IMR-90 (cell line): ENCODE results near the gene CDH1. TPM values are rescaled to one million over a fixed set of nuclear protein-coding genes. Genes with fewer than 3 reads are reported as not detected.

ENCODE experiments used
- ATAC-seq: fragments of 200-7000 bp; cut with Tn5 transposase; 2 replicates; pipeline ENCODE4 v1.9.1; 2020; ENCODE audit warnings: low read depth, mild to moderate bottlenecking, moderate library complexity
- BruUV-seq: library from RNA; stranded (reverse); fragments of 400-500 nt; replicated peaks from 2 replicates; lab custom pipeline; 2021; lab: Mats Ljungman, UMichigan
- CTCF ChIA-PET: fragments of 300-600 bp; formaldehyde crosslinking; extraction: SDS; loops from one replicate; lab custom pipeline; 2021; ENCODE audit warnings: antibody characterized with exemption; lab: Yijun Ruan, JAX
- POLR2A ChIA-PET: fragments of 300-600 bp; sonication (Branson Sonifier 250); formaldehyde crosslinking; loops from one replicate; lab custom pipeline; 2022; ENCODE audit warnings: antibody characterized with exemption; ENCODE audit not compliant: unreplicated experiment; lab: Charles Lee
- DNase-seq: peaks from one replicate; pipeline ENCODE4 v3.0.0; 2013
- H2AFZ ChIP-seq: replicated peaks from 2 replicates; pipeline ENCODE3; 2013; ENCODE audit warnings: low read length, mild to moderate bottlenecking; ENCODE audit not compliant: poor library complexity
- H2AK5ac ChIP-seq: 2 replicates; pipeline ENCODE4 v1.6.1; 2013; ENCODE audit warnings: low read depth, low read length, inconsistent platforms
- H2AK9ac ChIP-seq: replicated peaks from 2 replicates; pipeline ENCODE3; 2013; ENCODE audit warnings: mild to moderate bottlenecking, low read depth, low read length, moderate library complexity; ENCODE audit not compliant: poor library complexity
- H2BK120ac ChIP-seq: 2 replicates; pipeline ENCODE4 v1.6.1; 2013; ENCODE audit warnings: low read depth, low read length, inconsistent platforms
- H2BK15ac ChIP-seq: 3 replicates; pipeline ENCODE4 v1.6.1; 2013; ENCODE audit warnings: low read depth, low read length, inconsistent platforms
- H2BK20ac ChIP-seq: 2 replicates; pipeline ENCODE4 v1.6.1; 2013; ENCODE audit warnings: low read depth, mild to moderate bottlenecking, inconsistent platforms, low read length, moderate library complexity
- H2BK5ac ChIP-seq: 2 replicates; pipeline ENCODE4 v1.6.1; 2013; ENCODE audit warnings: mild to moderate bottlenecking, low read depth, low read length, inconsistent platforms; ENCODE audit not compliant: poor library complexity, severe bottlenecking
- H3K14ac ChIP-seq: replicated peaks from 2 replicates; pipeline ENCODE4 v1.6.1; 2013; ENCODE audit warnings: low read depth, low read length, inconsistent platforms
- H3K18ac ChIP-seq: 2 replicates; pipeline ENCODE4 v1.6.1; 2013; ENCODE audit warnings: low read depth, low read length, control low read depth
- H3K23ac ChIP-seq: 2 replicates; pipeline ENCODE4 v1.6.1; 2013; ENCODE audit warnings: low read depth, low read length, inconsistent platforms
- H3K27ac ChIP-seq: 2 replicates; pipeline ENCODE4 v1.5.1; 2013; ENCODE audit warnings: mild to moderate bottlenecking, control low read depth, low read length; ENCODE audit not compliant: insufficient read depth
- H3K27me3 ChIP-seq: 2 replicates; pipeline ENCODE4 v1.6.1; 2013; ENCODE audit warnings: low read length; ENCODE audit not compliant: control insufficient read depth, insufficient read depth
- H3K36me3 ChIP-seq: 2 replicates; pipeline ENCODE4 v1.6.1; 2013; ENCODE audit warnings: low read length, mixed read lengths; ENCODE audit not compliant: control insufficient read depth, insufficient read depth
- H3K4ac ChIP-seq: 2 replicates; pipeline ENCODE4 v1.6.1; 2013; ENCODE audit warnings: low read depth, low read length, inconsistent platforms
- H3K4me1 ChIP-seq: 2 replicates; pipeline ENCODE4 v1.6.1; 2013; ENCODE audit warnings: low read length, mixed read lengths; ENCODE audit not compliant: control insufficient read depth, insufficient read depth
- H3K4me2 ChIP-seq: 2 replicates; pipeline ENCODE4 v1.6.1; 2013; ENCODE audit warnings: low read depth, mild to moderate bottlenecking, control low read depth, low read length, moderate library complexity
- H3K4me3 ChIP-seq: 2 replicates; pipeline ENCODE4 v1.5.1; 2013; ENCODE audit warnings: low read depth, mild to moderate bottlenecking, control low read depth, low read length, moderate library complexity; ENCODE audit not compliant: insufficient read depth
- H3K56ac ChIP-seq: 2 replicates; pipeline ENCODE4 v1.6.1; 2013; ENCODE audit warnings: low read length, inconsistent platforms; ENCODE audit not compliant: insufficient read depth; ENCODE audit errors: extremely low read depth
- H3K79me1 ChIP-seq, 2 experiments: 2 replicates each; pipeline ENCODE4 v1.6.1; 2013; ENCODE audit warnings: low read length in 2 of 2, inconsistent platforms in 1 of 2, low read depth in 1 of 2
- H3K9ac ChIP-seq: 2 replicates; pipeline ENCODE4 v1.6.1; 2013; ENCODE audit warnings: low read depth, low read length, control low read depth
- H3K9me1 ChIP-seq: 2 replicates; pipeline ENCODE4 v1.6.1; 2013; ENCODE audit warnings: low read length, inconsistent platforms; ENCODE audit not compliant: insufficient read depth
- H3K9me3 ChIP-seq: 2 replicates; pipeline ENCODE4 v1.6.1; 2013; ENCODE audit warnings: low read length; ENCODE audit not compliant: control insufficient read depth, insufficient read depth
- H4K20me1 ChIP-seq: 2 replicates; pipeline ENCODE4 v1.6.1; 2013; ENCODE audit warnings: low read length, inconsistent platforms; ENCODE audit not compliant: insufficient read depth
- H4K5ac ChIP-seq: 2 replicates; pipeline ENCODE4 v1.6.1; 2013; ENCODE audit warnings: mild to moderate bottlenecking, low read depth, low read length, control low read depth
- H4K8ac ChIP-seq, 2 experiments: 2 replicates each; pipeline ENCODE4 v1.6.1; 2013; ENCODE audit warnings: low read depth in 2 of 2, low read length in 2 of 2, control low read depth in 1 of 2, inconsistent platforms in 1 of 2
- H4K91ac ChIP-seq: 2 replicates; pipeline ENCODE4 v1.6.1; 2013; ENCODE audit warnings: low read depth, low read length, inconsistent platforms; ENCODE audit not compliant: insufficient read depth
- BHLHE40 ChIP-seq: fragments of 150-350 bp; IDR thresholded peaks from 2 replicates; pipeline ENCODE4 v1.6.1; 2016; ENCODE audit warnings: mild to moderate bottlenecking, low read depth, low read length
- CEBPB ChIP-seq: IDR thresholded peaks from 2 replicates; pipeline ENCODE4 v1.6.1; 2012; ENCODE audit warnings: low read depth, low read length, improper control_type of control experiment
- CHD1 ChIP-seq: IDR thresholded peaks from 2 replicates; pipeline ENCODE4 v1.6.1; 2012; ENCODE audit warnings: low read depth, low read length, improper control_type of control experiment
- FOS ChIP-seq: fragments of 150-350 bp; IDR thresholded peaks from 2 replicates; pipeline ENCODE4 v1.6.1; 2016; ENCODE audit warnings: low read depth, low read length
- MAFK ChIP-seq: IDR thresholded peaks from 2 replicates; pipeline ENCODE4 v1.6.1; 2012; ENCODE audit warnings: low read depth, low read length, improper control_type of control experiment
- MXI1 ChIP-seq: IDR thresholded peaks from 2 replicates; pipeline ENCODE4 v1.6.1; 2012; ENCODE audit warnings: low read depth, mild to moderate bottlenecking, low read length, moderate library complexity, borderline replicate concordance
- NFE2L2 ChIP-seq: fragments of 150-350 bp; IDR thresholded peaks from 2 replicates; pipeline ENCODE4 v1.6.1; 2016; ENCODE audit warnings: low read depth, mild to moderate bottlenecking, low read length
- POLR2A ChIP-seq: IDR thresholded peaks from 2 replicates; pipeline ENCODE4 v1.6.1; 2012; ENCODE audit warnings: mild to moderate bottlenecking, low read depth, low read length
- RAD21 ChIP-seq: IDR thresholded peaks from 2 replicates; pipeline ENCODE4 v1.6.1; 2012; ENCODE audit warnings: low read length, improper control_type of control experiment
- RCOR1 ChIP-seq: IDR thresholded peaks from 2 replicates; pipeline ENCODE4 v1.6.1; 2012; ENCODE audit warnings: mild to moderate bottlenecking, low read length, improper control_type of control experiment; ENCODE audit not compliant: insufficient replicate concordance
- RFX5 ChIP-seq: IDR thresholded peaks from 2 replicates; pipeline ENCODE4 v1.8.0; 2012; ENCODE audit warnings: low read depth, mild to moderate bottlenecking, low read length, moderate library complexity
- SMC3 ChIP-seq: fragments of 150-350 bp; IDR thresholded peaks from 2 replicates; pipeline ENCODE4 v1.6.1; 2016; ENCODE audit warnings: low read depth, mild to moderate bottlenecking, antibody characterized with exemption, low read length, moderate library complexity
- WGBS, 2 experiments: methylation state at CpG; one replicate each; pipeline versions ENCODE4 v1.1.5 to v1.1.7; 2013; ENCODE audit warnings: missing lambda C conversion rate in 2 of 2; ENCODE audit not compliant: insufficient read length in 1 of 2; ENCODE audit errors: extremely low coverage in 2 of 2; 5-methylcytosine and 5-hydroxymethylcytosine counted together
- dilution Hi-C: fragments of 300-500 bp; cut with HindIII; formaldehyde crosslinking; loops from one replicate; pipeline ENCODE4 v1.14.3; 2018; ENCODE audit warnings: low sequenced_read_pairs; ENCODE audit not compliant: unreplicated experiment
- in situ Hi-C: fragments of 300-500 bp; cut with MboI; formaldehyde crosslinking; loops from 3 replicates; pipeline ENCODE4 v1.14.3; 2019; ENCODE audit warnings: low sequenced_read_pairs, inconsistent platforms, mixed read lengths
- intact Hi-C: fragments of 100-400 bp; cut with micrococcal nuclease; formaldehyde crosslinking; loops from 2 replicates; pipeline ENCODE4 v1.10.0; 2022
- polyA plus RNA-seq, 3 experiments: library from polyadenylated mRNA; depleted of rRNA; stranded (reverse); fragments of >200 nt; gene quantifications; 2 replicates each; pipeline ENCODE4 v1.2.3, GENCODE V29; 2012; ENCODE audit warnings: low replicate concordance in 1 of 3
- total RNA-seq: library from RNA; depleted of rRNA; stranded (reverse); fragments of >200 nt; gene quantifications from 2 replicates; pipeline ENCODE4 v1.2.3, GENCODE V29; 2012
- TF ChIP-seq, protein P1 (sequence below): fragments of 150-350 bp; IDR thresholded peaks from 2 replicates; pipeline ENCODE4 v1.6.1; 2016; ENCODE audit warnings: low read depth, mild to moderate bottlenecking, low read length, moderate library complexity, borderline replicate concordance
- TF ChIP-seq, protein P2 (sequence below): fragments of 150-350 bp; IDR thresholded peaks from 2 replicates; pipeline ENCODE4 v1.6.1; 2017; ENCODE audit warnings: mild to moderate bottlenecking, antibody characterized with exemption, low read length, low read depth
- TF ChIP-seq, protein P3 (sequence below): conservative IDR thresholded peaks from 2 replicates; pipeline ENCODE4 v1.5.1; 2012; ENCODE audit warnings: mild to moderate bottlenecking, low read depth, low read length, improper control_type of control experiment

The CDH1 gene
- total and polyA plus RNA-seq, 2 of the 4 experiments (the other 2 are of a cell fraction) = under 0.01 TPM; not detected in 1

DNA sequence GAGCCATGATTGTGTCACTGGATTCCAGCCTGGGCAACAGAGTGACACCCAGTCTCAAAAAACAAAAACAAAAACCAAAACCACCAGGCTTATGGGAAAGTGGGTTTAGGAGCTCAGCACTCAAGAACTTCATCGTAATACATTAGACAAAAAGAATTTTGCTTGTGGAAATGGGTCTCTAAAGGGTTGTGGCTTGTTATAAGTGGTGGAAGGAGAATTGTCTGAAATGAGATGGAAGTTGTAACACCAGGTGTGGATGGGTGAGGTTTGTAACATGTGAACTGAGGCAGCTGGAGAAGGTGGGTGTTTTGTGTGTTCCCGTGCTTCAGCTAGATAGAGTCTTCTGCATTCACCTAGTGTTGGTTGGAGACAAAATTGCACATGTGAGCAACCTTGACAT lies 35.8 kb downstream of the CDH1 start:
- no peak overlapping the region for H3K4me3 ChIP-seq
- no peak overlapping the region for H3K56ac ChIP-seq
- H3K9me1 ChIP-seq = no peaks in the 10 kb centered on the region
- no peaks in the 10 kb centered on the region for H3K36me3 ChIP-seq
- intact Hi-C loops (no loop called here), dilution Hi-C loops (no loop called here), in situ Hi-C loops (no loop called here)
- no peak overlapping the region for H3K18ac ChIP-seq
- H3K9ac ChIP-seq = no peak overlapping the region
- H2BK5ac ChIP-seq = no peak overlapping the region
- H2AK9ac ChIP-seq = no peak overlapping the region
- POLR2A ChIA-PET = interaction anchor here (0.6 kb wide), 1 partner anchor 1704 kb away, joined by 3 read pairs; no protein-coding TSS in a partner anchor
- H4K8ac ChIP-seq = no peak overlapping the region
- no peak overlapping the region for H3K4ac ChIP-seq
- H2BK20ac ChIP-seq = no peak overlapping the region
- H4K5ac ChIP-seq = no peak overlapping the region
- H3K9me3 ChIP-seq = no peaks in the 10 kb centered on the region; the same call in 1 of the 2 replicates
- H4K91ac ChIP-seq = no peak overlapping the region
- peaks cover 12% of the 10 kb centered on the region for H3K27me3 ChIP-seq
- no peak overlapping the region for H2BK120ac ChIP-seq
- no peak overlapping the region for H3K23ac ChIP-seq
- H3K14ac ChIP-seq = no peak overlapping the region
- CTCF ChIA-PET = interaction anchor here (0.6 kb wide), 1 partner anchor 10 kb away, joined by 4 read pairs; no protein-coding TSS in a partner anchor
- H3K79me1 ChIP-seq = no peaks in the 10 kb centered on the region
- WGBS, 2 experiments = 67% methylated on average over 1 of the region's 2 CpGs; no CpG with 5 or more reads in 1 of the 2 experiments
- DNase-seq = no peak
- H4K20me1 ChIP-seq = no peaks in the 10 kb centered on the region
- H2AK5ac ChIP-seq = no peak overlapping the region
- no peak for ATAC-seq
- no TSS peak for BruUV-seq
- H3K27ac ChIP-seq = no peak overlapping the region
- no peak overlapping the region for H2AFZ ChIP-seq
- H2BK15ac ChIP-seq = no peak overlapping the region
- H3K4me2 ChIP-seq = no peak overlapping the region
- TF ChIP-seq RCOR1 (no peak), NFE2L2 (no peak), SMC3 (no peak), MXI1 (no peak), RFX5 (no peak), MAFK (no peak), CEBPB (no peak), POLR2A (no peak), BHLHE40 (no peak), CHD1 (no peak), RAD21 (no peak), FOS (no peak)
- TF ChIP-seq, protein P1, sequence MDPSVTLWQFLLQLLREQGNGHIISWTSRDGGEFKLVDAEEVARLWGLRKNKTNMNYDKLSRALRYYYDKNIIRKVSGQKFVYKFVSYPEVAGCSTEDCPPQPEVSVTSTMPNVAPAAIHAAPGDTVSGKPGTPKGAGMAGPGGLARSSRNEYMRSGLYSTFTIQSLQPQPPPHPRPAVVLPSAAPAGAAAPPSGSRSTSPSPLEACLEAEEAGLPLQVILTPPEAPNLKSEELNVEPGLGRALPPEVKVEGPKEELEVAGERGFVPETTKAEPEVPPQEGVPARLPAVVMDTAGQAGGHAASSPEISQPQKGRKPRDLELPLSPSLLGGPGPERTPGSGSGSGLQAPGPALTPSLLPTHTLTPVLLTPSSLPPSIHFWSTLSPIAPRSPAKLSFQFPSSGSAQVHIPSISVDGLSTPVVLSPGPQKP = no peak
- TF ChIP-seq, protein P2, sequence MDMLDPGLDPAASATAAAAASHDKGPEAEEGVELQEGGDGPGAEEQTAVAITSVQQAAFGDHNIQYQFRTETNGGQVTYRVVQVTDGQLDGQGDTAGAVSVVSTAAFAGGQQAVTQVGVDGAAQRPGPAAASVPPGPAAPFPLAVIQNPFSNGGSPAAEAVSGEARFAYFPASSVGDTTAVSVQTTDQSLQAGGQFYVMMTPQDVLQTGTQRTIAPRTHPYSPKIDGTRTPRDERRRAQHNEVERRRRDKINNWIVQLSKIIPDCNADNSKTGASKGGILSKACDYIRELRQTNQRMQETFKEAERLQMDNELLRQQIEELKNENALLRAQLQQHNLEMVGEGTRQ = no peak
- TF ChIP-seq, protein P3, sequence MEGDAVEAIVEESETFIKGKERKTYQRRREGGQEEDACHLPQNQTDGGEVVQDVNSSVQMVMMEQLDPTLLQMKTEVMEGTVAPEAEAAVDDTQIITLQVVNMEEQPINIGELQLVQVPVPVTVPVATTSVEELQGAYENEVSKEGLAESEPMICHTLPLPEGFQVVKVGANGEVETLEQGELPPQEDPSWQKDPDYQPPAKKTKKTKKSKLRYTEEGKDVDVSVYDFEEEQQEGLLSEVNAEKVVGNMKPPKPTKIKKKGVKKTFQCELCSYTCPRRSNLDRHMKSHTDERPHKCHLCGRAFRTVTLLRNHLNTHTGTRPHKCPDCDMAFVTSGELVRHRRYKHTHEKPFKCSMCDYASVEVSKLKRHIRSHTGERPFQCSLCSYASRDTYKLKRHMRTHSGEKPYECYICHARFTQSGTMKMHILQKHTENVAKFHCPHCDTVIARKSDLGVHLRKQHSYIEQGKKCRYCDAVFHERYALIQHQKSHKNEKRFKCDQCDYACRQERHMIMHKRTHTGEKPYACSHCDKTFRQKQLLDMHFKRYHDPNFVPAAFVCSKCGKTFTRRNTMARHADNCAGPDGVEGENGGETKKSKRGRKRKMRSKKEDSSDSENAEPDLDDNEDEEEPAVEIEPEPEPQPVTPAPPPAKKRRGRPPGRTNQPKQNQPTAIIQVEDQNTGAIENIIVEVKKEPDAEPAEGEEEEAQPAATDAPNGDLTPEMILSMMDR = no peak
- no peaks in the 10 kb centered on the region for H3K4me1 ChIP-seq
